ENCODE results near the gene ADARB1.

Gene ADARB1

DNA sequence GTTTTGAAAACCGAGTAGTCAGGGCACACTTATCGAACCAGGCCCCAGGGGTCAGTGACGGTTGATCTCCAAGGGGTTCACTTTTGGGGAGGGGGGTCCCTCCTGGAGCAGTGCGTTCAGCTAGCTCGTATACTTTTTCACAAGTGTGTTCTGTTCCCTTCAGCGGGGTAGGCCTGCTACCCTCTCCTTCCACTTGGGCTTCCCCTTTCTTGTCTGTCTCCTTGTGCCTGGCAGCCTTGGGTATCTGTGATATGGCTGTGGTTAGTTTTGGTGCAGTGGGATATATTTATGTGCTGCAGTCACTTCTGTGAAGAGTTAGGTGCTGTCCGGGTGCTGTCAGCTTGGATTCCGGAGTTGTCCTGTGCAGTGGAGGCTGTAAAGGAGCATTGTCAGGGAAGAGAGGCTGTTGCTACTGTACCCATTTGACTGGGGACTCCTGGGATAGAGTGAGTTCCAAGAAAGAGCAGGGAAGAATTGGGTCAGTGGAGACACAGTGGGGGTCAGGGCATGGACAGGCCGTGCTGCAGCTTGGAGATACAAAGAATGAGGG lies 29.7 kb downstream of the ADARB1 start:
- peak overlapping the region; percentile 51 for H3K4me3 Mint-ChIP-seq
- peak overlapping the region; percentile 82 for H3K27ac Mint-ChIP-seq
- no peaks in the 10 kb centered on the region for H3K9me3 Mint-ChIP-seq (ENCODE audit: low read depth)

DNA sequence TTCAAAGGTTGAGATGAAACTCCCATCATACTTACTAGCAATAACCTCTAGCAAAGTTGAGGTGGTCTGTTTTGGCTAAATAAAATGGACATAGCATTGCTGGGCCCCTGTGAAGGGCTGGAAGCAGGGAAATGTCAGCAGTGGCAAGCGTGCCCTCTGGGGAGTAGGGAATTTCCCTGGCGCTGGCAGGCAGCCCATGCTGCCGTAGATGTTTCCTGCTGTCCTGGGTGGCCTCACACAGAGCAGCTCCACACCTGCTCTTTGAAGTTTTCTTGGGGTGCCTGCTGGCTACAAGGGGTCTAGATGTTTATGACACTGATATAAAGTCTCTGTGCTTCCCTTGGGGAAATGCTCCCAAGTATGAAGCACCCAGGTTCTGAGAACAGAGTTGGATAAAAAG lies 30.2 kb downstream of the ADARB1 start:
- H3K27ac Mint-ChIP-seq, result peak overlapping the region; percentile 82
- no peaks in the 10 kb centered on the region for H3K27me3 Mint-ChIP-seq
- no peaks in the 10 kb centered on the region for H3K9me3 Mint-ChIP-seq (ENCODE audit: low read depth)
- no peaks in the 10 kb centered on the region for H3K36me3 Mint-ChIP-seq
- peaks cover 68% of the 10 kb centered on the region for H3K4me1 Mint-ChIP-seq (ENCODE audit: low read depth)
- H3K4me3 Mint-ChIP-seq, result peak overlapping the region; percentile 70

More for the DNA sequence above, 29.7 kb downstream of the ADARB1 start:
- Mint-ChIP-seq H3K4me1 (ENCODE audit: low read depth) (peaks cover 63% of the 10 kb centered on the region), H3K27me3 (no peaks in the 10 kb centered on the region), H3K36me3 (no peaks in the 10 kb centered on the region)

DNA sequence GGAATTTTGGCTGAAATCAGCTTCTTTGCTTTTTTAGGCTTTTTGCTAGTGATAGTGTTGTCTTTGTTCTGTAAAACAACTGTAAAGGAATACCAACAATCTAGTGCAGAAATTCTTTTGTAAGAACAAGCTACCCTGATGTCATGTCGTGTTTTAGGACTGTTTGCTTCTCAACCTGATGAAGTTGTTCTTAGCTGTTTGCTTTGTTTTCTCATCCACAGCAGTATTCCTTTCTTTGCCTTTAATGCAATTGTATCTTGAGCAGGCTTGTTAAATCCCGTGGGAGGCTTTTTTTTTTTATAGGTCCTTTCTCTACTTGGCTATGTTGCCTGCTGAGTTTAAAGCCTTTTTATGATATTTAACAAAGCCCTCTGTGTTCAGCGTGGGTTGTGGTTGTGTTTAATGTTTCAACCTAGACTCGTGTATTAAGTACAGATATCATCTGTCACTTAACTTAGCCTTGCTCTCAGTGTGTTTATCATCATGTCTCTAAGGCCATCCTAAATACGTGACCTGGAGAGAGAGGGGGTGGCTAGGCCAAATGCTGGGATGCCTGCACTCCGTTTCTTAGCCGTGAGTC lies 31.6 kb downstream of the ADARB1 start:
- no peaks in the 10 kb centered on the region for H3K9me3 Mint-ChIP-seq (ENCODE audit: low read depth)

DNA sequence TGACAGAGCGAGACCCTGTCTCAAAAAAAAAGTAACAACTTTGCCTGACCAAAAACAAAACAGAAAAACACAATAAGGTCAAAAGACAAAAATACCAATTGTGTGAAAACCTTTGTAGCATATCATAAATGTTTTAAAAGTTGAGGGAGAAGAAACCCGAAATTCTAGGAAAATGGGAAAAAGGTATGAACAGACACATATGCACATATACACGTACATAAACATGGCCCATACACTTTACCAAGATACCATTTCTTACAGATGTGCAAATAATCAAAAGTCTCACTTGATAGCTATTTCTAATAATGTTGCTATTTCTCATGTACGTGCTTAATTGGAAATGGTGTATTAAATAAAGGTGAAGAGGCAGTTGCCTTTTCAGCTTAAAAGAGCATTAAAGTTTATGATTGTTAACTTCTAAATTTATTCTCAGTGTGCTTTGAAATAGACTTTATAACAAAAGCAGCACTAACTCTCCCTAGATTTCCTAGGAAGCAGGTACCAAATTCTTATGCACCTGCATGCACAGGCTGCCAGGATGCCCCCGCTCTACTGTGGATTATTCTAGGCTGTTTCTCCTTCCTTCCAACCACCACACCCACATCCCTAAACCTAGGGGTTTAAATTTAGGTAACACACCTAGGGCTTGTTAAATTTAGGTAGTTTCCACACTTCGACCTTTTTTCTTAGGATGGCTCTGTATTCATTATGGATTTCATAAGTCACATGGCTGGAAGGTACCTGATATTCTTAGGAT lies 33.8 kb downstream of the ADARB1 start:
- Mint-ChIP-seq H3K27ac (no peak overlapping the region), H3K4me1 (ENCODE audit: low read depth) (peaks cover 85% of the 10 kb centered on the region), H3K27me3 (no peaks in the 10 kb centered on the region), H3K4me3 (no peak overlapping the region), H3K9me3 (ENCODE audit: low read depth) (no peaks in the 10 kb centered on the region), H3K36me3 (peaks cover 4% of the 10 kb centered on the region)

More for the DNA sequence above, 31.6 kb downstream of the ADARB1 start:
- Mint-ChIP-seq H3K36me3 (no peaks in the 10 kb centered on the region), H3K4me1 (ENCODE audit: low read depth) (peaks cover 79% of the 10 kb centered on the region), H3K27ac (peak overlapping the region; percentile 50), H3K4me3 (peak overlapping the region; percentile 42), H3K27me3 (no peaks in the 10 kb centered on the region)

DNA sequence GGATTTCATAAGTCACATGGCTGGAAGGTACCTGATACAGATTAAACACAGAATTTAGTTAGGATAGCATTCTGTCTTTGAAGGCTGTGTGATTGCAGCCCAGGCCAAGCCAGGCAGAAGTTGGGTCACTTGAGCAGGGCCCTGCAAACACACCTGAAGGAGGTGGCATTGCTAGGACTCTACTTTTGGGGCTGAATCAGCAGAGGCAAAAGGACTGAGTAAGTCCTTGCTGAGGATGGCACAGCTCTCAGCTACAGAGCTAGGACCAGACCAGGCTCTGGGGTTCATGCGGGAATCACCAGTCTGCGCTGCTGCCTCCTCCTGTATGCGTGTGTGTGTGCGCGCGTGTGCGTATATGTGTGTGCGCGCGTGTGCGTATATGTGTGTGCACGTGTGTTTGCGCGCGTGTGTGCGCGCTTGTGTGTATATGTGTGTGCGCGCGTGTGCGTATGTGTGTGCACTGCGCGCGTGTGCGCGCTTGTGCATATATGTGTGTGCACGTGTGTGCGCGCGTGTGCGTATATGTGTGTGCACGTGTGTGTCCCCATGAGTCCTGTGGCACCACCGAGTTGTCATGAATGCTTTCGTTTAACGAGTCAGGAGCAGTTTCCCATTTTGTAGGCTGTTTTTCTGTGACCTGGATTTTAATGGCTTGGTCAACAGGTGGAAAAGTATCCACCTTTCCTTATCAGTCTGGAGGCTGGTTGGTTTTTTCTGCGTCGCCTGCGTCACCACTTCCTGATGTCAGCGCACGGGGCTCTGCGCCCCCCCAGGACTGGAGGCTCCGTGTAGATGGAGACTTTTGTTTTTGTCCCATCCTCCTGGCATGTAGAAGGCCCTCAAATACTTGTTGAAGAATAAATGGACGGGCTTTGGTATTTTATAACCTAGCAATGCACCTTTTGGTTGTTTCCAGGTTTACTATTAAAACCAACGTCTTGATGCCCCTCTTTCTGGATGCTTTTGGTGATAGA lies 34.7 kb downstream of the ADARB1 start:
- Mint-ChIP-seq H3K4me3 (peak overlapping the region; percentile 79), H3K9me3 (ENCODE audit: low read depth) (no peaks in the 10 kb centered on the region), H3K36me3 (peaks cover 4% of the 10 kb centered on the region), H3K27me3 (no peaks in the 10 kb centered on the region), H3K4me1 (ENCODE audit: low read depth) (peaks cover 76% of the 10 kb centered on the region), H3K27ac (peak overlapping the region; percentile 90)

DNA sequence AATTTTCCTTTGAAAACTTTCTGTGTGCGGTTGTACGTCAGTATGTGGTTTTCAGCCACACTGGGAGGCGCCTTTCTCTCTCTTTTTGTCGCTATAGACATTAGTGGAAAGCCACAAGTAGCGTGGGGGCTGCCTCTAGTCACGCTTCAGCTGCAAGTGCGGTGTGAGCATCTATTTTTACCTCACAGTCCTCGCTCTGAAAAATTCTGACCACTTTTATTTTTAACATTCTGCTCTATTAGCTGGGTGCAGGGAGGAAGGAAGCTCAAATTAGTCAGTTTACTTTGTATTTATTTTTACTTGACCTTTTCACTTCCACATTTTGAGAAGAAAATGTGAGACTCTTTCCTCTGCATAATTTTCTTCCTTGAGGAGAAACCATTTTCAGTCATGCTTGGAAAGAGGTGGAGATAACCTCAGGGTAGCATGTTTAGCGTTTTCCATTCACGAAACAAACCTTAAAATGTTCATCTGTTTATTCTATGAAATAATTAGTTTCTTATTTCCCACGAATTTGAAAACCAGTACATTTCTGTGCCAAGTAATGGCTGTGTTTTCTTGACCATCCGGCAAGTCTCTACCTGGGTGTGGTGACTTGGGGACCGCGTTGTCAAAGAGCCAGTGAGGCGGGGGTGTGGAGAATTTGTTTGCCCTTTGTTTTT lies 35.6 kb downstream of the ADARB1 start:
- H3K27me3 Mint-ChIP-seq, result no peaks in the 10 kb centered on the region
- no peaks in the 10 kb centered on the region for H3K9me3 Mint-ChIP-seq (ENCODE audit: low read depth)
- H3K27ac Mint-ChIP-seq, result peak overlapping the region; percentile 90
- peaks cover 72% of the 10 kb centered on the region for H3K4me1 Mint-ChIP-seq (ENCODE audit: low read depth)
- H3K36me3 Mint-ChIP-seq, result peaks cover 4% of the 10 kb centered on the region
- peak overlapping the region; percentile 79 for H3K4me3 Mint-ChIP-seq

DNA sequence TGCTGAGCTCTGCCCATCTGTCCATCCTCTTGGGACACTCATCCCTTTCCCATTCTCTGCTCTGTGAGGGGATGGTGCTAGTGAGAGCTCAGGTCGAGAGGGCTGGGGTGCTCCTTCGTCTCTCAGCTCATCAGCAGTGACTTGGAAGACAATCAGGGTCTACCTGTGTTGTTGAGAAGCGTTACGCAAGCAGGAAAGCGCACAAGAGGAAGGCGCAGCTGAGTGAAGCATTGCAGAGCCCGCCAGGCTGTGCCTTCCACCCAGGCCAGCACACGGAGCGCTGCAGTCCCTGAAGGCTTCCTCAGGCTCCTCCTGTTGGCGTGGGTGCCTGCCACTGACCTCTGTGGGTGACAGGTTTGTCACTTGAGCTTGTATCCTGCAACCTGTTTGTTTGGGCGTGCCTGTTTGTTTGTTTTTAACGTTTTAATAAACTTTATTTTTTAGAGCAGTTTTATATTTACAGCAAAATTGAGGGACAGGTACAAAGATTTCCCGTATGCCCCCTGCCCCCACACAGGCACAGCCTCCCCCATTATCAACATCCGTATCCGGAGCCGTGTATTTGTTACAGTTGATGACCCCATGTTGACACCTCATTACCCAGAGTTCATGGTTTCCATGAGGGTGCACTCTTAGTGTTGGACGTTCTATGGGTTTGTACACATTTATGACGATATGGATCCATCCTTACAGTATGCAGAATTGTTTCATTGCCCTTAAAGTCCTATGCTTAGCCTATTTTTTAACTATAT lies 36.7 kb downstream of the ADARB1 start:
- H3K9me3 Mint-ChIP-seq (ENCODE audit: low read depth), result no peaks in the 10 kb centered on the region
- H3K27ac Mint-ChIP-seq, result peak overlapping the region; percentile 64
- no peaks in the 10 kb centered on the region for H3K27me3 Mint-ChIP-seq
- peaks cover 4% of the 10 kb centered on the region for H3K36me3 Mint-ChIP-seq
- H3K4me1 Mint-ChIP-seq (ENCODE audit: low read depth), result peaks cover 73% of the 10 kb centered on the region
- peak overlapping the region; percentile 47 for H3K4me3 Mint-ChIP-seq

DNA sequence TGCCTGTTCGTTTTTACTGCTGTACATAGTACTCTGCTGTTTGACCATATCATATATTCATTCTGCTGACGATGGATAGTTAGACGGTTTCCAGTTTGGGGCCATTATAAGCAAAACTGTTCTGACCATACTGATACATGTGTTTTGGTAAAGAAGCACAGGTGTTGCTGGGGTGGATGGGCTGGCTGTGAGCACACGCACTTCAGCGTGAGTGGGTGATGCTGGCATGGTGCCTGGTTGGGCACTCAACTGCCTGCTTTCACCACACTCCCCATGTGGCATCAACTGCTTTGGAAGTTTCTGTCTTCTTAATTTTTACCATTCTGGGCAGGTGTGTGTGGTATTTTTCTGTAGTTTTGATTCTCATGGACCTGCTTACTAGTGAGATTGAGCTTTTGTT lies 37.3 kb downstream of the ADARB1 start:
- Mint-ChIP-seq H3K9me3 (ENCODE audit: low read depth) (no peaks in the 10 kb centered on the region), H3K36me3 (peaks cover 4% of the 10 kb centered on the region), H3K27me3 (no peaks in the 10 kb centered on the region), H3K27ac (peak overlapping the region; percentile 28), H3K4me1 (ENCODE audit: low read depth) (peaks cover 70% of the 10 kb centered on the region), H3K4me3 (peak overlapping the region; percentile 0)

DNA sequence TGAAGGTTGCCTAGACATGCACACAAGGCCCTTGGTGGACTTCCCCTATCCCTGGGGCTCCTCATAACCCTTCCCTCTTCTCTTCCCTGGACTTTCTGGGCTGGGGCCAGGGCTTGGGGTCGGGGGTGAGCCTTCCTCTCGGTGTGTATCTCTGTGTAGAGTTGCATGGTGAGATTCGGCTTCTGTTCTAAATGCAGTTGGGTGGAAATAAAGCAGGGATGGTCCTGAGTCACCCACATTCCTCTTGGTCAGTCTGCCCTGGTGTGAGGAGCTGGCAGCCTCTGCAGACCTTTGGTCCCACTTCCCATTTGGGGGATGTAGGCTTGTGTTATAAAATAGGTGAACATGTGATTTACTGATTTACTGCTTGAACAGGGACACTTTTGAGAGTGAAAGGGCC lies 38.0 kb downstream of the ADARB1 start:
- no peaks in the 10 kb centered on the region for H3K9me3 Mint-ChIP-seq (ENCODE audit: low read depth)
- H3K4me3 Mint-ChIP-seq, result no peak overlapping the region
- H3K4me1 Mint-ChIP-seq (ENCODE audit: low read depth), result peaks cover 65% of the 10 kb centered on the region
- peaks cover 4% of the 10 kb centered on the region for H3K36me3 Mint-ChIP-seq
- H3K27ac Mint-ChIP-seq, result no peak overlapping the region
- no peaks in the 10 kb centered on the region for H3K27me3 Mint-ChIP-seq

DNA sequence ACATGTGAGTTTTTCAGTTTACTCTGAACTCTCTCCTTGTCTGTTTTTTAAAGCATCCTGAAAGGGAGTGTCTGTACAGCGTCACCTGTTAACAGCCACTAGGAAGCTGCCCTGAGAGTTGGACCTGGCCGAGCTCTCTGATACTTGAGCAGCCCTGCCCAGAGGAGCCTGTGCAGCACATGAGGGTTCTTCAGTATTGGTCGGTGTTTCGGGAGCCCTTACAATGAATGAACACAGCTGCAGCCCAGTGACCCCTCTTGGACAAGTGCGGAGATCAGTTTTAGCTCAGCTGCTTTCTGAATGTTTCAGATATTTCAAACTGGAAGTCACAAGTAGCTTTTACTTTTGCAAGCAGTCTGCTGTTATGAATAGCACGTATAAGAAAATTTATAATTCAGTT lies 39.2 kb downstream of the ADARB1 start:
- Mint-ChIP-seq H3K36me3 (peaks cover 4% of the 10 kb centered on the region), H3K27me3 (no peaks in the 10 kb centered on the region), H3K27ac (no peak overlapping the region), H3K4me3 (no peak overlapping the region), H3K4me1 (ENCODE audit: low read depth) (peaks cover 63% of the 10 kb centered on the region), H3K9me3 (ENCODE audit: low read depth) (no peaks in the 10 kb centered on the region)

DNA sequence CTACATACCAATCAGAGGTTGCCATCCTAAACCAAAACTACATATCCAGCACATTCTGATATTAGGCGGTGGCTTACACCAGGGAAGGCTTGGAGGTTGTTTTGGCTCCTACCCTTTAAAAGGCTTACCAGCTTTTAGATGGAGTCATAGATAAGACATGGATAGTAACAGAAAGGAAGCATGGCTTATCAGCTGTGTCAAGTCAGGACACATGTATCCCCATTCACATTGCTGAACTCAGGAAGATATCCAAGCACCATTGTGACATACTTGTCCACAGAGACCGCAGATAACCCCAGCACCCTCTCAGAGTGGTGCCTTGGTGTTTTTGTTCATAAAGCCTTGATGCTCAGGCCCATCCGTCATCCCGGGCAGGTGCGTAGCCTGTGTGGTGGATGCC lies 39.7 kb downstream of the ADARB1 start:
- no peak overlapping the region for H3K4me3 Mint-ChIP-seq
- no peak overlapping the region for H3K27ac Mint-ChIP-seq
- H3K27me3 Mint-ChIP-seq, result no peaks in the 10 kb centered on the region
- no peaks in the 10 kb centered on the region for H3K9me3 Mint-ChIP-seq (ENCODE audit: low read depth)
- peaks cover 59% of the 10 kb centered on the region for H3K4me1 Mint-ChIP-seq (ENCODE audit: low read depth)
- H3K36me3 Mint-ChIP-seq, result peaks cover 4% of the 10 kb centered on the region

DNA sequence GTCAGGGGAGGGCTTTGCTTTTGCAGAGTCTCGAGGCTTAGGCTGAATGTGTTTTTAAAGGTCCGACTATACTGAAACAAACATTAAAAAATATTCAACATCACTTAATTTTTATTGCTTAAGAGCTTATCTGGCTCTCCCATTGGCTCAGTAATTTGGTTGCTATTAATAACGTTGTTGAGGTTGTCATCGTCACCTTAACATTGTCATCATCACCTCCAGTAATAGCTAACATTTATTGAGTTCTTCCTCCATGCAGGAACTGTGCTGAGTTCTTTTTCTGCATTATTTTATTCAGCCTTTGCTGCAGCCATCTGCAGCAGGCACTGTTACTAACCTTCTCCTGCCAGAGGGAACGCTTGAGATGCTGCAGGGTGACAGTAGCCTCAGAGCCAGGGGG lies 40.1 kb downstream of the ADARB1 start:
- H3K27ac Mint-ChIP-seq, result no peak overlapping the region
- no peak overlapping the region for H3K4me3 Mint-ChIP-seq
- H3K36me3 Mint-ChIP-seq, result peaks cover 4% of the 10 kb centered on the region
- H3K4me1 Mint-ChIP-seq (ENCODE audit: low read depth), result peaks cover 55% of the 10 kb centered on the region
- no peaks in the 10 kb centered on the region for H3K9me3 Mint-ChIP-seq (ENCODE audit: low read depth)
- H3K27me3 Mint-ChIP-seq, result no peaks in the 10 kb centered on the region

DNA sequence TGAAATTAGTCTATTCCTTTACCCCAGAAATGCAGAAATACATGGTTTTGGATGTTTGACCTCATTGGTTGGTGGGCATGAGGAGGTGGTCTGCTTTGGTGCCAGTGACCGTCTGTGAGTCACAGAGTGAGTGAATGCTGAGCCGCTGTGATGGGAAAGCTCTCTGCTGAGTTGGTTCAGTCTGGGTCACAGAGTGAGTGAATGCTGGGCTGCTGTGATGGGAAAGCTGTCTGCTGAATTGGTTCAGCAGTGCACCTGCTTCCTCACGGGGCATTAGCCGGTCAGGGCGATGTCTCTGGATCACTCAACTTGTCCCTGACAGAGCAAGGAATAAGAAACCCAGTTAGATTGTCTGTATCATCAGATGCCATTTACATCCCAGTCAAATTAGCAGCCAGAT lies 40.8 kb downstream of the ADARB1 start:
- H3K27me3 Mint-ChIP-seq, result no peaks in the 10 kb centered on the region
- no peaks in the 10 kb centered on the region for H3K9me3 Mint-ChIP-seq (ENCODE audit: low read depth)
- H3K36me3 Mint-ChIP-seq, result peaks cover 4% of the 10 kb centered on the region
- H3K4me1 Mint-ChIP-seq (ENCODE audit: low read depth), result peaks cover 48% of the 10 kb centered on the region
- no peak overlapping the region for H3K27ac Mint-ChIP-seq
- H3K4me3 Mint-ChIP-seq, result no peak overlapping the region

DNA sequence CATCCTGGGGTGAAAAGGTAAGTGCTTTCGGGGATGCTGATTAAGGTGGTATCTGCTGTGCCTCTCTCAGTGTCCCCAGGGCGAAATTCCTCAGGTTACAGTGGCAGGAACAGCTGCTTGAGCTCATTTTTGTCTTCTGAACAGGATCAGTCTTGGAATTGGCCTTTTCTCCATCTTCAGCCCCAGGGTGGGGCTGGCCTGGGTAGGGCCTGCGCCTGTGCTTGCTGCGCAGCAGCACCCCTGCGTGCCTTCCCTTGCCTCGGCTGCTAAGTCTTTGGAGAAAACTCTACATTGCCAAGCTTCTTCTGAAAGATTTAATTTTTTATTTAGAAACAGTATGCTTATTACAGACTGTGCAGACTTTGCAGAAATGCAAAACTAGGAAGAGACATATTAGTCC lies 41.7 kb downstream of the ADARB1 start:
- no peaks in the 10 kb centered on the region for H3K9me3 Mint-ChIP-seq (ENCODE audit: low read depth)
- H3K27me3 Mint-ChIP-seq, result no peaks in the 10 kb centered on the region
- peaks cover 4% of the 10 kb centered on the region for H3K36me3 Mint-ChIP-seq
- H3K4me3 Mint-ChIP-seq, result no peak overlapping the region
- peaks cover 39% of the 10 kb centered on the region for H3K4me1 Mint-ChIP-seq (ENCODE audit: low read depth)
- H3K27ac Mint-ChIP-seq, result no peak overlapping the region
